GM12878 (cell line): ENCODE results near the gene XPC. TPM values are rescaled to one million over a fixed set of nuclear protein-coding genes. Genes with fewer than 3 reads are reported as not detected.

ENCODE experiments used
- ATAC-seq: fragments of 200-7000 bp; cut with Tn5 transposase; 3 replicates; pipeline ENCODE4 v1.9.1; 2020; ENCODE audit warnings: mild to moderate bottlenecking, moderate library complexity
- BruUV-seq: library from RNA; stranded (reverse); fragments of 400-500 nt; replicated peaks from 2 replicates; lab custom pipeline; 2021; lab: Mats Ljungman, UMichigan
- CTCF ChIA-PET: fragments of 300-600 bp; sonication (Branson Sonifier 250); formaldehyde crosslinking; extraction: SDS; loops from one replicate; lab custom pipeline; 2021; ENCODE audit warnings: inconsistent platforms; lab: Yijun Ruan, JAX
- POLR2A ChIA-PET: fragments of 350-600 bp; formaldehyde crosslinking; extraction: SDS; loops from one replicate; lab custom pipeline; 2021; ENCODE audit warnings: inconsistent platforms; lab: Charles Lee
- RAD21 ChIA-PET: fragments of 300-600 bp; sonication (Branson Sonifier 250); formaldehyde crosslinking; loops from one replicate; lab custom pipeline; 2023; ENCODE audit warnings: antibody characterized with exemption; ENCODE audit not compliant: unreplicated experiment; lab: Charles Lee
- SMC1A ChIA-PET: fragments of 300-600 bp; sonication (Branson Sonifier 250); formaldehyde crosslinking; loops from one replicate; lab custom pipeline; 2023; ENCODE audit not compliant: unreplicated experiment, uncharacterized antibody; lab: Charles Lee
- DNase-seq: peaks from one replicate; pipeline ENCODE4 v3.0.0-alpha.2; 2011; ENCODE audit warnings: low read depth, low spot score
- FAIRE-seq: peaks from 3 replicates; lab custom pipeline; 2011; peaks lifted over from hg19 to GRCh38; lab: Jason Lieb, UNC
- H2AFZ ChIP-seq: 2 replicates; pipeline ENCODE4 v1.6.0; 2011; ENCODE audit warnings: low read depth, low read length, control low read depth; ENCODE audit not compliant: control insufficient read depth
- H3K27ac ChIP-seq: 2 replicates; pipeline ENCODE4 v1.5.1; 2011; ENCODE audit warnings: control low read depth; ENCODE audit not compliant: control insufficient read depth, insufficient read depth
- H3K27me3 ChIP-seq, 2 experiments: replicated peaks in 1 of 2; 2 replicates each; pipeline versions ENCODE4 v1.6.0 to v1.6.1; 2011; ENCODE audit warnings: low read length in 1 of 2; ENCODE audit not compliant: control insufficient read depth in 2 of 2, insufficient read depth in 2 of 2
- H3K36me3 ChIP-seq, 2 experiments: 2 replicates each; pipeline ENCODE4 v1.5.1; 2011; ENCODE audit warnings: low read length in 1 of 2; ENCODE audit not compliant: control insufficient read depth in 2 of 2, insufficient read depth in 2 of 2
- H3K4me1 ChIP-seq: 2 replicates; pipeline ENCODE4 v1.6.1; 2011; ENCODE audit warnings: mild to moderate bottlenecking, low read length, moderate library complexity, mixed read lengths; ENCODE audit not compliant: control insufficient read depth, insufficient read depth
- H3K4me2 ChIP-seq: 2 replicates; pipeline ENCODE4 v1.6.0; 2011; ENCODE audit warnings: control low read depth; ENCODE audit not compliant: control insufficient read depth, insufficient read depth
- H3K4me3 ChIP-seq: fragments of 200-600 bp; sonication (generic); 2 replicates; pipeline ENCODE4 v1.5.1; 2016
- H3K79me2 ChIP-seq: 2 replicates; pipeline ENCODE4 v1.6.0; 2011; ENCODE audit warnings: low read length; ENCODE audit not compliant: control insufficient read depth, insufficient read depth
- H3K9ac ChIP-seq: 2 replicates; pipeline ENCODE4 v1.8.0; 2011; ENCODE audit warnings: low read length, control low read depth, mixed read lengths; ENCODE audit not compliant: control insufficient read depth, insufficient read depth
- H3K9me3 ChIP-seq: replicated peaks from 3 replicates; pipeline ENCODE4 v1.5.1; 2011; ENCODE audit warnings: mild to moderate bottlenecking, low read length; ENCODE audit not compliant: control insufficient read depth, insufficient read depth
- H4K20me1 ChIP-seq: 2 replicates; pipeline ENCODE4 v1.6.0; 2011; ENCODE audit not compliant: control insufficient read depth, insufficient read depth
- ATF7 ChIP-seq: fragments of 450-650 bp; IDR thresholded peaks from 2 replicates; pipeline ENCODE4 v1.6.1; 2016; ENCODE audit warnings: low read depth, mild to moderate bottlenecking
- BRCA1 ChIP-seq: IDR thresholded peaks from 2 replicates; pipeline ENCODE4 v1.6.1; 2011; ENCODE audit warnings: low read depth, low read length, improper control_type of control experiment
- KLF5 ChIP-seq: fragments of 450-650 bp; IDR thresholded peaks from 2 replicates; pipeline ENCODE4 v1.6.1; 2014; ENCODE audit warnings: mild to moderate bottlenecking; ENCODE audit not compliant: partially characterized antibody
- NFXL1 ChIP-seq: fragments of 450-650 bp; IDR thresholded peaks from 2 replicates; pipeline ENCODE4 v1.6.1; 2017; ENCODE audit warnings: antibody characterized with exemption, mild to moderate bottlenecking, borderline replicate concordance
- PBX3 ChIP-seq: IDR thresholded peaks from 2 replicates; pipeline ENCODE4 v1.6.1; 2011; ENCODE audit warnings: mild to moderate bottlenecking, low read depth, low read length, moderate library complexity; ENCODE audit not compliant: insufficient replicate concordance
- POLR2A ChIP-seq: IDR thresholded peaks from 2 replicates; pipeline ENCODE4 v1.6.1; 2011; ENCODE audit warnings: low read depth, mild to moderate bottlenecking, low read length
- SREBF2 ChIP-seq: IDR thresholded peaks from 2 replicates; pipeline ENCODE4 v1.6.1; 2012; ENCODE audit warnings: mild to moderate bottlenecking, low read length
- WRNIP1 ChIP-seq: IDR thresholded peaks from 2 replicates; pipeline ENCODE4 v1.6.1; 2011; ENCODE audit warnings: low read depth, low read length, improper control_type of control experiment, borderline replicate concordance
- ZZZ3 ChIP-seq: IDR thresholded peaks from 2 replicates; pipeline ENCODE4 v1.6.1; 2011; ENCODE audit warnings: low read depth; ENCODE audit not compliant: control insufficient read depth, insufficient read length
- WGBS: methylation state at CpG from one replicate; pipeline ENCODE4 v1.1.6; 2016; ENCODE audit warnings: low lambda C conversion rate; ENCODE audit not compliant: insufficient replicate concordance, insufficient coverage; ENCODE audit errors: missing lambda C conversion rate; 5-methylcytosine and 5-hydroxymethylcytosine counted together
- in situ Hi-C: fragments of 300-500 bp; cut with MboI; formaldehyde crosslinking; loops from 9 replicates; pipeline ENCODE4 v1.14.3; 2018; ENCODE audit warnings: mixed read lengths
- intact Hi-C: fragments of 100-400 bp; cut with micrococcal nuclease; formaldehyde crosslinking; loops from one replicate; pipeline ENCODE4 v1.14.2; 2022; ENCODE audit not compliant: unreplicated experiment
- polyA plus RNA-seq, 11 experiments: library from polyadenylated mRNA; depleted of rRNA in 4 of 11; unstranded in 6 of 11; stranded (reverse) in 5 of 11; fragments of >200 nt; fragmentation: Nextera tagmentation in 4 of 11; fragmentation: Illumina TruSeq in 1 of 11; extraction: Ambion mirVana in 4 of 11; extraction: Trizol in 1 of 11; gene quantifications; 1 replicate in 1 of 11; 2 replicates in 10 of 11; pipeline versions ENCODE4 v1.2.1 to v1.2.3, GENCODE V29; 2011 to 2016; ENCODE audit warnings: inconsistent platforms in 2 of 11, missing spikeins in 2 of 11, low read depth in 1 of 11
- total RNA-seq, 4 experiments: library from RNA; depleted of rRNA in 3 of 4; stranded (reverse); fragments of >200 nt in 3 of 4; fragmentation: Illumina TruSeq in 1 of 4; extraction: Trizol in 1 of 4; gene quantifications; 2 replicates each; pipeline versions ENCODE4 v1.2.1 to v1.2.3, GENCODE V29; 2013 to 2021
- TF ChIP-seq, protein P1 (sequence below): IDR thresholded peaks from 2 replicates; pipeline ENCODE4 v1.6.1; 2011; ENCODE audit warnings: low read depth, low read length, improper control_type of control experiment, borderline replicate concordance
- TF ChIP-seq, protein P2 (sequence below): fragments of 150-350 bp; IDR thresholded peaks from 2 replicates; pipeline ENCODE4 v1.6.1; 2014; ENCODE audit warnings: mild to moderate bottlenecking, low read depth, low read length

The XPC gene
- total and polyA plus RNA-seq, 10 of the 15 experiments (the other 5 are each of a cell fraction or from before 2014, with no cell fraction given) = 4.0 to 48.3 (median 29.8) TPM

- Histone ChIP-seq H3K4me3 (no peak overlapping the region), H3K79me2 (no peaks in the 10 kb centered on the region), H3K27ac (no peak overlapping the region), H2AFZ (no peak overlapping the region), H3K9me3 (no peaks in the 10 kb centered on the region), H3K4me2 (no peak overlapping the region), H4K20me1 (no peaks in the 10 kb centered on the region), H3K4me1 (no peaks in the 10 kb centered on the region), H3K27me3 (no peaks in the 10 kb centered on the region), H3K9ac (no peak overlapping the region), H3K36me3 (peaks cover 4 to 19% of the 10 kb centered on the region in 2 experiments; a peak in 3 of 4 replicates)
- no peak for DNase-seq
- ATAC-seq = no peak
- WGBS = 95% methylated on average over 16 of the region's 16 CpGs
- SMC1A ChIA-PET = no interaction called here
- CTCF ChIA-PET = no interaction called here
- RAD21 ChIA-PET = no interaction called here
- intact Hi-C loops = no loop called here
- FAIRE-seq = no peak
- in situ Hi-C loops = no loop called here
- no TSS peak for BruUV-seq
- peak; percentile 17; the same call in 1 of the 2 replicates for TF ChIP-seq POLR2A
- no peak for TF ChIP-seq ZZZ3
- POLR2A ChIA-PET = interaction anchor here (1.1 kb wide), 1 partner anchor 14 kb away, joined by 4 read pairs; the partner anchor contains the start of genes CHCHD4 and TMEM43
These were observed 40.1 kb downstream of the XPC start for GRCh38 chr3:14138109-14138877.

- in situ Hi-C loops = no loop called here
- no TSS peak for BruUV-seq
- Histone ChIP-seq H4K20me1 (no peaks in the 10 kb centered on the region), H3K4me1 (no peaks in the 10 kb centered on the region), H3K79me2 (no peaks in the 10 kb centered on the region), H2AFZ (no peak overlapping the region), H3K27ac (no peak overlapping the region), H3K4me2 (no peak overlapping the region), H3K4me3 (no peak overlapping the region), H3K9ac (no peak overlapping the region), H3K36me3 (peaks cover 8 to 26% of the 10 kb centered on the region in 2 experiments; a peak in 3 of 4 replicates), H3K9me3 (no peaks in the 10 kb centered on the region), H3K27me3 (no peaks in the 10 kb centered on the region)
- WGBS = 54% methylated on average over 3 of the region's 3 CpGs
- CTCF ChIA-PET = no interaction called here
- DNase-seq = no peak
- SMC1A ChIA-PET = no interaction called here
- RAD21 ChIA-PET = no interaction called here
- POLR2A ChIA-PET = no interaction called here
- FAIRE-seq = no peak
- ATAC-seq = no peak
- intact Hi-C loops = no loop called here
- TF ChIP-seq PBX3 (no peak), KLF5 (no peak), ATF7 (no peak), BRCA1 (no peak), SREBF2 (no peak), WRNIP1 (no peak), NFXL1 (no peak)
- TF ChIP-seq, protein P1, sequence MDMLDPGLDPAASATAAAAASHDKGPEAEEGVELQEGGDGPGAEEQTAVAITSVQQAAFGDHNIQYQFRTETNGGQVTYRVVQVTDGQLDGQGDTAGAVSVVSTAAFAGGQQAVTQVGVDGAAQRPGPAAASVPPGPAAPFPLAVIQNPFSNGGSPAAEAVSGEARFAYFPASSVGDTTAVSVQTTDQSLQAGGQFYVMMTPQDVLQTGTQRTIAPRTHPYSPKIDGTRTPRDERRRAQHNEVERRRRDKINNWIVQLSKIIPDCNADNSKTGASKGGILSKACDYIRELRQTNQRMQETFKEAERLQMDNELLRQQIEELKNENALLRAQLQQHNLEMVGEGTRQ = no peak
- TF ChIP-seq, protein P2, sequence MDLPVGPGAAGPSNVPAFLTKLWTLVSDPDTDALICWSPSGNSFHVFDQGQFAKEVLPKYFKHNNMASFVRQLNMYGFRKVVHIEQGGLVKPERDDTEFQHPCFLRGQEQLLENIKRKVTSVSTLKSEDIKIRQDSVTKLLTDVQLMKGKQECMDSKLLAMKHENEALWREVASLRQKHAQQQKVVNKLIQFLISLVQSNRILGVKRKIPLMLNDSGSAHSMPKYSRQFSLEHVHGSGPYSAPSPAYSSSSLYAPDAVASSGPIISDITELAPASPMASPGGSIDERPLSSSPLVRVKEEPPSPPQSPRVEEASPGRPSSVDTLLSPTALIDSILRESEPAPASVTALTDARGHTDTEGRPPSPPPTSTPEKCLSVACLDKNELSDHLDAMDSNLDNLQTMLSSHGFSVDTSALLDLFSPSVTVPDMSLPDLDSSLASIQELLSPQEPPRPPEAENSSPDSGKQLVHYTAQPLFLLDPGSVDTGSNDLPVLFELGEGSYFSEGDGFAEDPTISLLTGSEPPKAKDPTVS = no peak
These were observed 41.0 kb downstream of the XPC start for GRCh38 chr3:14137445-14137844.
